RWPE2 (cell line): ENCODE measurements around the gene TNFRSF25.
"Not testable (repeated sequence)": the region's sequence is repeated elsewhere in the genome, so short reads cannot be mapped to it uniquely, and the experiment has no call there.

Source experiments
- ATAC-seq: fragments of 200-7000 bp; cut with Tn5 transposase; 3 replicates; pipeline ENCODE4 v1.9.1; 2021; ENCODE audit warnings: low read depth
- DNase-seq: peaks from one replicate; pipeline ENCODE4 v3.0.0-alpha.2; 2020; ENCODE audit warnings: low spot score
- H3K27ac ChIP-seq: fragments of 450-650 bp; 2 replicates; pipeline ENCODE4 v1.5.1; 2017; ENCODE audit warnings: mild to moderate bottlenecking; ENCODE audit not compliant: poor library complexity, severe bottlenecking
- H3K27me3 ChIP-seq: fragments of 250-450 bp; sonication (Bioruptor Pico); 2 replicates; pipeline ENCODE4 v1.5.1; 2021; ENCODE audit warnings: mild to moderate bottlenecking, moderate library complexity; ENCODE audit not compliant: insufficient read depth, poor library complexity, severe bottlenecking
- H3K36me3 ChIP-seq: fragments of 250-450 bp; sonication (Bioruptor Pico); 2 replicates; pipeline ENCODE4 v1.5.1; 2020; ENCODE audit warnings: low read depth, mild to moderate bottlenecking, moderate library complexity
- H3K4me1 ChIP-seq: fragments of 250-450 bp; sonication (Bioruptor Pico); 2 replicates; pipeline ENCODE4 v1.5.1; 2021; ENCODE audit warnings: mild to moderate bottlenecking, moderate library complexity; ENCODE audit not compliant: insufficient read depth, poor library complexity, severe bottlenecking
- H3K4me3 ChIP-seq: fragments of 250-450 bp; sonication (Bioruptor Pico); 2 replicates; pipeline ENCODE4 v1.5.1; 2021; ENCODE audit warnings: mild to moderate bottlenecking, moderate library complexity; ENCODE audit not compliant: severe bottlenecking
- H3K9me3 ChIP-seq: fragments of 250-450 bp; sonication (Bioruptor Pico); 2 replicates; pipeline ENCODE4 v1.5.1; 2021; ENCODE audit warnings: mild to moderate bottlenecking, moderate library complexity; ENCODE audit not compliant: severe bottlenecking
- CTCF ChIP-seq: fragments of 450-650 bp; IDR thresholded peaks from one replicate; pipeline ENCODE4 v1.5.1; 2017; ENCODE audit warnings: mild to moderate bottlenecking, moderate library complexity; ENCODE audit not compliant: poor library complexity, severe bottlenecking

The TNFRSF25 gene

DNA sequence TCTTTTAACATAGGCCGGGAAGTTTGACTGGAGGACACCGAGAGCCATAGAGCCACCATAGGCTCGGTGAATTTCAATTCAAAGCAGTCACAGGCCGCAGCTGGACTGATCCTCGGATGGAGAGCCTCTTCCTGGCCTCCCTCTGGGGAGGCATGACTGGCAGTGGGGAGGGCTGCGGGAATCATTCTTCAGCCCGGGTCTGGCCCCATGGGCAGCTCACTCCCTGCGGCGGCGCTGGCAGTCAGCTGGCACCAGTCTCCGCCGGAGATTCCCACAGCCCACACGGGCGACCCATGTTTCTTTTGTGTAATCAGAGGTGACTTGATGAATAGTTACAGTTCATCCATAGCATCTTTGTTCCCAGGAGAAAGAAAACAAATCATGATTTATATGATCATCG lies 30.8 kb downstream of the TNFRSF25 start:
- no peak for TF ChIP-seq CTCF
- Histone ChIP-seq H3K4me1 (no peaks in the 10 kb centered on the region), H3K9me3 (no peaks in the 10 kb centered on the region), H3K4me3 (no peak overlapping the region), H3K36me3 (no peaks in the 10 kb centered on the region), H3K27me3 (no peaks in the 10 kb centered on the region), H3K27ac (no peak overlapping the region)
- DNase-seq, result no peak
- no peak for ATAC-seq

DNA sequence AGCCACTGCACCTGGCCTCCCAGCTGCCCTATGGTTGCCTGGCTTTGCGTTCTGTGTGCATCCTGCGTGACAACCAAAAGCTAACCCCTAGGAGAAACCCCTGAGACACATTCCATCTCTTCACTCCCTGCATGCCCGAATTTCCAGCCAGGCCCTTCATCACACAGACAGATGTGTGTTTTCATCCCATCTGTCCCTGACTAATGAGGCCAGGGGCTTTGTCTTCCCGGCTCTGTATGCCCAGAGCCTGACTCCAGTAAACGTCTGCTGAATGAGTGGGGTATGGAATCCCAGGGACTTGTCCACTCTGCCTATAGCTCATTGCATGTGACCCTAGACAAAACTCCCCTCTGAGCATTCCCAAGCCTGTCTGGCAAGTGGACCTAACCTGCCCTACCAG lies 31.8 kb downstream of the TNFRSF25 start:
- no peak for ATAC-seq
- TF ChIP-seq CTCF, result no peak
- H3K9me3 ChIP-seq, result no peaks in the 10 kb centered on the region
- no peaks in the 10 kb centered on the region for H3K36me3 ChIP-seq
- H3K27me3 ChIP-seq, result no peaks in the 10 kb centered on the region
- H3K4me3 ChIP-seq, result no peak overlapping the region
- DNase-seq, result no peak
- no peaks in the 10 kb centered on the region for H3K4me1 ChIP-seq
- H3K27ac ChIP-seq, result no peak overlapping the region

DNA sequence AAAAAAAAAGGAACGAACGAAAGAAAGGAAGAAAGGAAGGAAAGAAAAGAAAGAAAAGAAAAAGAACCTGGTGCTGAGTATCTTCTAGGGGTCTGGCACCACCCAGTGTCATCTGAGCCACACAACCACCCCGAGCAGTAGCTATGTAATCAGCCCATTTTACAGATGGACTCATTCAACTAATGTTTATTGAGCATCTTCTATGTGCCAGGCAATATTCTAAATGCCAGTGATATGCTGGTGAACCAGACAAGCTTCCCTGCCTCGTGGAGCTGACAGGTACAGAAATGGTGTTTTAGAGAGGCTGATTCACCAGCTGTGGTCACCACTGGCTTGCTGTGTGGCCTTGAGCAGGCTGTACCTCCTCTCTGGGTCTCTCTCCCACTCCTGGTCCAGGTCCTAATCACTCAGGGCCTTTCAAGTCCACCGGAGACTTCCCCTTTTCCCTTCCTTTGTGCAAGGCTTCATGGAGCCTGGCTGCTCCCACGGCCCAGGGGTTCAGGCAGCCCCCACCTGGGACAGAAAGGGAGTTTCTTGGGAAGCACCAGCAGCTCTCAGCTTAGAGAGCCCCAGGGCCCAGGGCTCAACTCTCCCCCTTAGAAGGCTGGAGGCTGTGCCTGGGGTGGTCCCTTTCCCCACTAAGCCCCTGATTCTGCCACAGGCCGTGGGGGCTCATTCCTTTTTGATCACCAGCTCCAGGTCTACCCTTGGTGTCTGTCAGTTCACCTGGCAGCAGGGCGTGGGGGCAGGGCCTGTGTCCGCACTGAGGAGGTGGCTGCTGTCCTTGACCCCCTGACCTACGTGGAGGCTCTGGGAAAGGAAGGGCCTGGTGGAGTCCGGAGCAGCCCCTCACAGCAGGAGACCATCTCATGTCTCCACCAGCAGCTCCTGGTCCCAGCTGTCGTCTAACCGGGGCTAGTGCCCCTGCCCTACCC lies 34.1 kb downstream of the TNFRSF25 start:
- not testable (repeated sequence) for H3K4me1 ChIP-seq, H3K27ac ChIP-seq, H3K4me3 ChIP-seq, H3K36me3 ChIP-seq, ATAC-seq, DNase-seq, H3K9me3 ChIP-seq, H3K27me3 ChIP-seq

DNA sequence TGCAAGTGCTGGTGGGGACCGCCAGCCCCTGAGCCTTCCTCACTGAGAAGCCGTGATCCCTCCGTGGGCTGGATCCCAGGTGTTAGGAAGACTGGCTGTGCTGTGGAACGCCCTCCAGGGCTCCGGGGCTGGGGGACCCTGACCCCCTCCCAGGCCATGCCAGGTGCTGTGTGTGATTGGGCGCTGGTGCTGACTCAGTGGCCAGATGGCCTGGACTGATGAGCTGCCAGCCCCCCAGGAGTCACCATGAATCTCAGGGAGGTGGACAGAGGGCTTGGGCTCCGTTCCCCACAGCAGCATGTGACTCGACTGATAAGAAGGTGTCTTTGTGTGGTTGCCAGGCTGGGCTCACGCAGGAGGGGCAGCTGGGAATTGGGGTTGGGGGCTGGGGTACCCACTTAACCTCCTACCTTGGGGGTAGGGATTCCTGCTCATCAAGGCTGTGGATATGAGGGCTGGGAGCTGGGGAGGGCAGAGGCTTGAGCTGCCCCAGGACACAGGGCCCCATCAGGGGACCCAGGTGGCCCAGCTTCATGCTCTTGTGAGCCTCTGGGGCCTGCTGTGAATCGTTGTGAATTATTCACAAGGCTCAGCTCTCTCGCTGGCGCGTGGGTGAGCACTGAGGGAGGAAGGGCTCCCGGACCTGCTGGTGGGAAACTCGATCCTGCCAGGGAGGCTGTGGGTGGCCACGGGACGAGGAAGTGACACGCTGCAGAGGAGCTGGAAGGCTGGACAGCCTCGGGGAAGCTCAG lies 36.1 kb downstream of the TNFRSF25 start:
- DNase-seq, result not testable (repeated sequence)

DNA sequence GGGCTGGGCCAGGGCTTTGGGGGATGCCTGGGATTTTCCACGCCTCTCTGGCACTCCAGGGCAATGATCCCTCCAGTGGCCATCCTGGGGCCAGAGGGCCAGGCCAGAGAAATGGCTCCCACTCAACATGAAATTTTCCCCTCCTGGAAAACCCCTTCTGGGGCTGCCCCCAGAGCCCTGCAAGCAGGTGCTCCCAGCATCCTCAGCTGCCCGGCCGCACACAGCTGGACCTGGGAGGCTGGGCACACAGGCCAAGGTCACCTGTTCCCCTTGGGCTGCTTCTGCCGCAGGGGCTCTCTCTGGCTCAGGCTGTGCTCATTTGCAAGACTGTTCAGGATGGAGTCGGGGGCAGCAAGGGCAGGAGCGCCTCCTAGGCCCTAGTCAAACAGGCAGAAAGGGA lies 37.5 kb downstream of the TNFRSF25 start:
- not testable (repeated sequence) for DNase-seq, H3K4me1 ChIP-seq, H3K4me3 ChIP-seq, H3K36me3 ChIP-seq, H3K9me3 ChIP-seq, H3K27ac ChIP-seq, ATAC-seq, H3K27me3 ChIP-seq

More for the DNA sequence above, 36.1 kb downstream of the TNFRSF25 start:
- not testable (repeated sequence) for H3K9me3 ChIP-seq, H3K27me3 ChIP-seq, H3K36me3 ChIP-seq, H3K4me1 ChIP-seq, H3K27ac ChIP-seq, ATAC-seq, H3K4me3 ChIP-seq
